DOHH2 (cell line): Measurements from ENCODE around the gene AMPD3.

Experiments used
- H3F3A ChIP-seq: fragments of 200-600 bp; sonication (generic), shearing (Covaris generic); 2 replicates; pipeline ENCODE4 v1.6.0; 2016; ENCODE audit warnings: antibody characterized with exemption, mild to moderate bottlenecking; ENCODE audit not compliant: control insufficient read depth, insufficient read depth
- H3K27ac ChIP-seq: fragments of 200-600 bp; sonication (generic); 2 replicates; pipeline ENCODE4 v1.5.1; 2014; ENCODE audit warnings: low read depth, mild to moderate bottlenecking, low read length, moderate library complexity
- H3K27me3 ChIP-seq: fragments of 200-600 bp; sonication (generic); 2 replicates; pipeline ENCODE4 v1.6.1; 2014; ENCODE audit warnings: mild to moderate bottlenecking, low read length, mixed read lengths; ENCODE audit not compliant: control insufficient read depth
- H3K36me3 ChIP-seq: fragments of 200-600 bp; sonication (generic); 2 replicates; pipeline ENCODE4 v1.6.1; 2014; ENCODE audit warnings: mild to moderate bottlenecking, low read length, moderate library complexity, mixed read lengths; ENCODE audit not compliant: control insufficient read depth
- H3K4me1 ChIP-seq: fragments of 200-600 bp; sonication (generic); 2 replicates; pipeline ENCODE4 v1.6.1; 2014; ENCODE audit warnings: mild to moderate bottlenecking, low read length, mixed read lengths; ENCODE audit not compliant: control insufficient read depth
- H3K4me2 ChIP-seq: fragments of 200-600 bp; sonication (generic); 2 replicates; pipeline ENCODE4 v1.6.0; 2014; ENCODE audit warnings: mild to moderate bottlenecking, low read length, moderate library complexity
- H3K4me3 ChIP-seq: fragments of 200-600 bp; sonication (generic); 2 replicates; pipeline ENCODE4 v1.5.1; 2014; ENCODE audit warnings: mild to moderate bottlenecking, low read length, mixed read lengths
- H3K79me2 ChIP-seq: fragments of 200-600 bp; sonication (generic); 2 replicates; pipeline ENCODE4 v1.6.1; 2014; ENCODE audit warnings: mild to moderate bottlenecking, low read length, mixed read lengths; ENCODE audit not compliant: control insufficient read depth
- H3K9me2 ChIP-seq: fragments of 200-600 bp; sonication (generic); replicated peaks from 2 replicates; pipeline ENCODE4 v1.6.1; 2014; ENCODE audit warnings: mild to moderate bottlenecking, low read length, mixed read lengths; ENCODE audit not compliant: control insufficient read depth
- H3K9me3 ChIP-seq: fragments of 200-600 bp; sonication (generic); 2 replicates; pipeline ENCODE4 v1.6.1; 2014; ENCODE audit warnings: antibody characterized with exemption, low read length, mixed read lengths; ENCODE audit not compliant: control insufficient read depth, insufficient read depth
- H4K20me1 ChIP-seq: fragments of 200-600 bp; sonication (generic); 2 replicates; pipeline ENCODE4 v1.6.0; 2014; ENCODE audit warnings: low read depth, mild to moderate bottlenecking, antibody characterized with exemption, low read length, moderate library complexity; ENCODE audit not compliant: control insufficient read depth, insufficient read depth
- CTCF ChIP-seq: fragments of 200-600 bp; sonication (generic); IDR thresholded peaks from one replicate; pipeline ENCODE4 v1.5.1; 2014; ENCODE audit warnings: antibody characterized with exemption, mild to moderate bottlenecking, low read depth, low read length; ENCODE audit not compliant: poor library complexity, severe bottlenecking
- EZH2phosphoT487 ChIP-seq: fragments of 200-600 bp; sonication (generic); IDR thresholded peaks from 2 replicates; pipeline ENCODE4 v1.6.1; 2017; ENCODE audit warnings: borderline replicate concordance, mild to moderate bottlenecking, antibody characterized with exemption, low read length, moderate library complexity, mixed read lengths

AMPD3 gene

GRCh38 chr11:10520562-10520961 is 65.5 kb downstream of the AMPD3 start:
- no peaks in the 10 kb centered on the region for H3K27me3 ChIP-seq
- no peak overlapping the region for H3K4me3 ChIP-seq
- TF ChIP-seq EZH2phosphoT487, result no peak
- H3K27ac ChIP-seq, result no peak overlapping the region
- H3K4me1 ChIP-seq, result no peaks in the 10 kb centered on the region
- H3K36me3 ChIP-seq, result peaks cover 20% of the 10 kb centered on the region
- H3K4me2 ChIP-seq, result no peak overlapping the region
- no peaks in the 10 kb centered on the region for H3K9me2 ChIP-seq
- no peaks in the 10 kb centered on the region for H3K9me3 ChIP-seq
- H3F3A ChIP-seq, result no peaks in the 10 kb centered on the region
- H3K79me2 ChIP-seq, result no peaks in the 10 kb centered on the region
- H4K20me1 ChIP-seq, result no peaks in the 10 kb centered on the region

- no peaks in the 10 kb centered on the region for H3K27me3 ChIP-seq
- no peaks in the 10 kb centered on the region for H4K20me1 ChIP-seq
- no peaks in the 10 kb centered on the region for H3K9me3 ChIP-seq
- H3K4me2 ChIP-seq, result no peak overlapping the region
- H3K27ac ChIP-seq, result no peak overlapping the region
- H3K4me3 ChIP-seq, result no peak overlapping the region
- H3K9me2 ChIP-seq, result no peaks in the 10 kb centered on the region
- H3K4me1 ChIP-seq, result no peaks in the 10 kb centered on the region
- H3F3A ChIP-seq, result no peaks in the 10 kb centered on the region
- no peak for TF ChIP-seq CTCF
- H3K79me2 ChIP-seq, result no peaks in the 10 kb centered on the region
- peaks cover 28% of the 10 kb centered on the region for H3K36me3 ChIP-seq
Observed at GRCh38 chr11:10522276-10522675, 67.2 kb downstream of the AMPD3 start.

GRCh38 chr11:10522921-10523320 is 67.9 kb downstream of the AMPD3 start:
- Histone ChIP-seq H3F3A (no peaks in the 10 kb centered on the region), H4K20me1 (no peaks in the 10 kb centered on the region), H3K9me3 (no peaks in the 10 kb centered on the region), H3K9me2 (no peaks in the 10 kb centered on the region), H3K4me2 (no peak overlapping the region), H3K27ac (no peak overlapping the region), H3K4me3 (no peak overlapping the region), H3K4me1 (no peaks in the 10 kb centered on the region), H3K27me3 (no peaks in the 10 kb centered on the region), H3K79me2 (no peaks in the 10 kb centered on the region), H3K36me3 (peaks cover 28% of the 10 kb centered on the region)
- TF ChIP-seq EZH2phosphoT487 (no peak), CTCF (no peak)

DNA sequence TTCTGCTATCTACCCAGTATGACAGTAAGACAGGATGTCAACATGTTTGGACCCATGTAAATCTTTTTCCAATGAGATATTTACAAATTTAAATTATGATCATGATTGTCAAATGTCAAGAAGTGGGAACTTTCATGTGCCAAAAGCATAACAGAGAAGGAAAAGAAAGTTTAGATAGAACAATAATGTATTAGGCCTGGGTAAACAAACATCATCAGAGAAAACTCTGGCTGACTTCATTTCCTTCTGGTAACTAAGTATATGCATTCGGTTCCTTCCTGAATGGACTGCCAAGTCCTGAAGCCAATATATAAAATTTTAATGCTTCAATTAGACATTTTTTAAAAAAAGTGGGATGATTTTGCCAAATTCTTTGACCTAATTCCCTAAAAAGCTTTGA is 69.4 kb downstream of the AMPD3 start:
- no peaks in the 10 kb centered on the region for H3K79me2 ChIP-seq
- H3K27ac ChIP-seq, result no peak overlapping the region
- H3K9me3 ChIP-seq, result no peaks in the 10 kb centered on the region
- peaks cover 37% of the 10 kb centered on the region for H3K36me3 ChIP-seq
- no peaks in the 10 kb centered on the region for H3F3A ChIP-seq
- no peak overlapping the region for H3K4me2 ChIP-seq
- no peaks in the 10 kb centered on the region for H3K9me2 ChIP-seq
- H4K20me1 ChIP-seq, result no peaks in the 10 kb centered on the region
- no peak overlapping the region for H3K4me3 ChIP-seq
- no peaks in the 10 kb centered on the region for H3K27me3 ChIP-seq
- TF ChIP-seq EZH2phosphoT487 (no peak), CTCF (no peak)
- no peaks in the 10 kb centered on the region for H3K4me1 ChIP-seq
